WTC11 (cell line): ENCODE data around the gene PKIB. TPM values are rescaled to one million over a fixed set of nuclear protein-coding genes. Genes with fewer than 3 reads are reported as not detected.

Experiments used
- ATAC-seq: fragments of 200-7000 bp; cut with Tn5 transposase; 2 replicates; pipeline ENCODE4 v1.10.0; 2021; ENCODE audit warnings: mild to moderate bottlenecking, moderate library complexity
- CTCF ChIA-PET: fragments of 300-600 bp; sonication (Branson Sonifier 250); formaldehyde crosslinking; loops from one replicate; lab custom pipeline; 2021; ENCODE audit warnings: antibody characterized with exemption; lab: Charles Lee
- POLR2A ChIA-PET: fragments of 350-600 bp; sonication (Branson Sonifier 250); formaldehyde crosslinking; loops from one replicate; lab custom pipeline; 2021; ENCODE audit warnings: antibody characterized with exemption; lab: Charles Lee
- DNase-seq: peaks from one replicate; pipeline ENCODE4 v3.0.0; 2021; ENCODE audit warnings: low spot score
- H3K27ac Mint-ChIP-seq: 2 replicates; pipeline ENCODE4 v1.8.0; 2021; ENCODE audit warnings: mixed read lengths
- H3K27me3 Mint-ChIP-seq: 2 replicates; pipeline ENCODE4 v1.8.0; 2021; ENCODE audit warnings: low read depth, mild to moderate bottlenecking, moderate library complexity, mixed read lengths
- H3K36me3 Mint-ChIP-seq: 2 replicates; pipeline ENCODE4 v1.8.0; 2021; ENCODE audit warnings: mixed read lengths
- H3K4me1 Mint-ChIP-seq: 2 replicates; pipeline ENCODE4 v1.8.0; 2022; ENCODE audit warnings: mixed read lengths
- H3K4me3 Mint-ChIP-seq: 2 replicates; pipeline ENCODE4 v1.8.0; 2021; ENCODE audit warnings: mild to moderate bottlenecking, moderate library complexity, mixed read lengths
- H3K9me3 Mint-ChIP-seq: 2 replicates; pipeline ENCODE4 v1.8.0; 2021; ENCODE audit warnings: mixed read lengths
- GRHL2 ChIP-seq: fragments of 250-450 bp; sonication (Bioruptor Pico); IDR thresholded peaks from 2 replicates; pipeline ENCODE4 v1.8.0; 2022; ENCODE audit warnings: mild to moderate bottlenecking, moderate library complexity; ENCODE audit not compliant: insufficient replicate concordance, severe bottlenecking
- NFATC4 ChIP-seq: fragments of 250-450 bp; sonication (Bioruptor Pico); IDR thresholded peaks from 2 replicates; pipeline ENCODE4 v1.9.0; 2021; ENCODE audit warnings: mild to moderate bottlenecking
- NFYB ChIP-seq: sonication (generic); formaldehyde crosslinking; conservative IDR thresholded peaks from 2 replicates; pipeline ENCODE4 v1.8.0; 2022; ENCODE audit warnings: low read depth, missing genetic modification reagents
- NR3C1 ChIP-seq: sonication (generic); formaldehyde crosslinking; conservative IDR thresholded peaks from 2 replicates; pipeline ENCODE4 v1.8.1; 2023; ENCODE audit warnings: low read depth, mild to moderate bottlenecking, missing genetic modification reagents
- SMAD4 ChIP-seq: sonication (generic); formaldehyde crosslinking; IDR thresholded peaks from 2 replicates; pipeline ENCODE4 v1.8.0; 2022; ENCODE audit warnings: mild to moderate bottlenecking, missing genetic modification reagents
- TEAD1 ChIP-seq: sonication (generic); formaldehyde crosslinking; IDR thresholded peaks from 2 replicates; pipeline ENCODE4 v1.8.0; 2022; ENCODE audit warnings: mild to moderate bottlenecking, missing genetic modification reagents
- TEAD4 ChIP-seq: sonication (generic); formaldehyde crosslinking; IDR thresholded peaks from 2 replicates; pipeline ENCODE4 v1.8.0; 2022; ENCODE audit warnings: mild to moderate bottlenecking, missing genetic modification reagents
- ZNF263 ChIP-seq: sonication (generic); formaldehyde crosslinking; IDR thresholded peaks from 2 replicates; pipeline ENCODE4 v1.8.1; 2022; ENCODE audit warnings: low read depth, mild to moderate bottlenecking, moderate library complexity, missing genetic modification reagents
- ZNF317 ChIP-seq: sonication (generic); formaldehyde crosslinking; IDR thresholded peaks from 2 replicates; pipeline ENCODE4 v1.8.1; 2023; ENCODE audit warnings: low read depth, mild to moderate bottlenecking, moderate library complexity, missing genetic modification reagents, borderline replicate concordance
- ZNF425 ChIP-seq: fragments of 250-450 bp; sonication (Bioruptor Pico); conservative IDR thresholded peaks from 2 replicates; pipeline ENCODE4 v1.9.0; 2021; ENCODE audit warnings: mild to moderate bottlenecking
- total RNA-seq: library from RNA; stranded (reverse); gene quantifications from 3 replicates; pipeline ENCODE4 v1.2.3, GENCODE V29; 2021
- TF ChIP-seq, protein P1 (sequence below): sonication (generic); formaldehyde crosslinking; IDR thresholded peaks from 2 replicates; pipeline ENCODE4 v1.8.1; 2023; ENCODE audit warnings: mild to moderate bottlenecking, missing genetic modification reagents
- TF ChIP-seq, protein P2 (sequence below): fragments of 250-450 bp; sonication (Bioruptor Pico); IDR thresholded peaks from 2 replicates; pipeline ENCODE4 v1.9.0; 2021; ENCODE audit warnings: mild to moderate bottlenecking
- TF ChIP-seq, protein P3 (sequence below): sonication (generic); formaldehyde crosslinking; conservative IDR thresholded peaks from 2 replicates; pipeline ENCODE4 v1.8.1; 2022; ENCODE audit warnings: mild to moderate bottlenecking, missing genetic modification reagents
- TF ChIP-seq, protein P4 (sequence below): fragments of 250-450 bp; sonication (Bioruptor Pico); IDR thresholded peaks from 2 replicates; pipeline ENCODE4 v2.1.2; 2022; ENCODE audit warnings: mild to moderate bottlenecking, moderate library complexity
- TF ChIP-seq, protein P5 (sequence below): sonication (generic); formaldehyde crosslinking; conservative IDR thresholded peaks from 2 replicates; pipeline ENCODE4 v1.8.1; 2023; ENCODE audit warnings: mild to moderate bottlenecking, low read depth, missing genetic modification reagents, moderate library complexity

PKIB gene
- total RNA-seq, 1 experiment from 2014 or later: 26.4 TPM

DNA sequence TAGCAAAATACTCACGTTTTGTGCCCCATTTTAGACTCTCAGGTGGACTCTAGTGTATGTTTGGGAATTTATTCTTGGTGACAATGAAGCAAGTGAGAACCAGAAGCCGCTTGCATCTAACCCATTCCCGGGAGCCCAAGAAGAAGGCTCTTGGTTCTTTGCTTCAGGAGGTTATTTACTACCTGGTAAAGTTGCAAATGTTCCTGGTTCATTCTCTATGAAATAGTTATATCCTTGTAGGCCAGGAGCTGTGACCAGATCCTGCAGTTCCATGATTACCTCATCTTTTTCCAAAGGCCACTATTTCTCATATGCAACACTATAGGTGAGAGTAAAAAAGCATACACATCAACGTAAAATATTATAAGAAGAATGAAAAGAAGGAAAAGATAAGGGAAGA, 108.4 kb downstream of the PKIB start (continued):
- no peak for TF ChIP-seq GRHL2 (CRISPR knock-in tag)

DNA sequence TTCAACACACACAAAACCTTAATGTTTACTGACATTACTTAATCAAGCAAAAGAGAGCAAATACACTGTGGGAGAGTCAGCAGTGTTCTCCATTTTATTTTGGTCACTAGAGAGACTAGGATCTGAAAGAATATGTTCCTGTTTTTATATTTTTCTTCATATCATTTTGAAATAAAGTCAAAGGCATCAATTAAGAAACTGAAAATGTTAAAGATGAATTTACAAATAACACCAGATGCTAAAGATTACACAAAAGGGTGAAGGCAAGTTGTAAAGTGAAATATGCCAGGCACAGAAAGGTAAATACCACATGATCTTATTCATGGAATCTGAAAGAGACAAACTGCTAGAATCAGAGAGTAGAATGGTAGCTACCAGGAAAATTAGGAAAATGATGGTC, 109.0 kb downstream of the PKIB start:
- Mint-ChIP-seq H3K9me3 (no peaks in the 10 kb centered on the region), H3K4me3 (no peak overlapping the region), H3K36me3 (no peaks in the 10 kb centered on the region), H3K27ac (no peak overlapping the region), H3K4me1 (peaks cover 18% of the 10 kb centered on the region), H3K27me3 (no peaks in the 10 kb centered on the region)
- ChIA-PET POLR2A (no interaction called here), CTCF (no interaction called here)
- no peak for DNase-seq
- TF ChIP-seq ZNF317 (CRISPR knock-in tag) (no peak), ZNF263 (CRISPR knock-in tag) (no peak), NFYB (CRISPR knock-in tag) (no peak), SMAD4 (CRISPR knock-in tag) (no peak), TEAD4 (no peak)
- TF ChIP-seq, protein P1, sequence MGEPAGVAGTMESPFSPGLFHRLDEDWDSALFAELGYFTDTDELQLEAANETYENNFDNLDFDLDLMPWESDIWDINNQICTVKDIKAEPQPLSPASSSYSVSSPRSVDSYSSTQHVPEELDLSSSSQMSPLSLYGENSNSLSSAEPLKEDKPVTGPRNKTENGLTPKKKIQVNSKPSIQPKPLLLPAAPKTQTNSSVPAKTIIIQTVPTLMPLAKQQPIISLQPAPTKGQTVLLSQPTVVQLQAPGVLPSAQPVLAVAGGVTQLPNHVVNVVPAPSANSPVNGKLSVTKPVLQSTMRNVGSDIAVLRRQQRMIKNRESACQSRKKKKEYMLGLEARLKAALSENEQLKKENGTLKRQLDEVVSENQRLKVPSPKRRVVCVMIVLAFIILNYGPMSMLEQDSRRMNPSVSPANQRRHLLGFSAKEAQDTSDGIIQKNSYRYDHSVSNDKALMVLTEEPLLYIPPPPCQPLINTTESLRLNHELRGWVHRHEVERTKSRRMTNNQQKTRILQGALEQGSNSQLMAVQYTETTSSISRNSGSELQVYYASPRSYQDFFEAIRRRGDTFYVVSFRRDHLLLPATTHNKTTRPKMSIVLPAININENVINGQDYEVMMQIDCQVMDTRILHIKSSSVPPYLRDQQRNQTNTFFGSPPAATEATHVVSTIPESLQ: no peak
- TF ChIP-seq, protein P2, sequence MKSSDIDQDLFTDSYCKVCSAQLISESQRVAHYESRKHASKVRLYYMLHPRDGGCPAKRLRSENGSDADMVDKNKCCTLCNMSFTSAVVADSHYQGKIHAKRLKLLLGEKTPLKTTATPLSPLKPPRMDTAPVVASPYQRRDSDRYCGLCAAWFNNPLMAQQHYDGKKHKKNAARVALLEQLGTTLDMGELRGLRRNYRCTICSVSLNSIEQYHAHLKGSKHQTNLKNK (CRISPR knock-in tag): no peak
- TF ChIP-seq, protein P3, sequence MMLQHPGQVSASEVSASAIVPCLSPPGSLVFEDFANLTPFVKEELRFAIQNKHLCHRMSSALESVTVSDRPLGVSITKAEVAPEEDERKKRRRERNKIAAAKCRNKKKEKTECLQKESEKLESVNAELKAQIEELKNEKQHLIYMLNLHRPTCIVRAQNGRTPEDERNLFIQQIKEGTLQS: no peak
- TF ChIP-seq, protein P4, sequence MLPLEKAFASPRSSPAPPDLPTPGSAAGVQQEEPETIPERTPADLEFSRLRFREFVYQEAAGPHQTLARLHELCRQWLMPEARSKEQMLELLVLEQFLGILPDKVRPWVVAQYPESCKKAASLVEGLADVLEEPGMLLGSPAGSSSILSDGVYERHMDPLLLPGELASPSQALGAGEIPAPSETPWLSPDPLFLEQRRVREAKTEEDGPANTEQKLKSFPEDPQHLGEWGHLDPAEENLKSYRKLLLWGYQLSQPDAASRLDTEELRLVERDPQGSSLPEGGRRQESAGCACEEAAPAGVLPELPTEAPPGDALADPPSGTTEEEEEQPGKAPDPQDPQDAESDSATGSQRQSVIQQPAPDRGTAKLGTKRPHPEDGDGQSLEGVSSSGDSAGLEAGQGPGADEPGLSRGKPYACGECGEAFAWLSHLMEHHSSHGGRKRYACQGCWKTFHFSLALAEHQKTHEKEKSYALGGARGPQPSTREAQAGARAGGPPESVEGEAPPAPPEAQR (CRISPR knock-in tag): no peak
- no peak for ATAC-seq

GRCh38 chr6:122722746-122723145, 112.5 kb downstream of the PKIB start:
- H3K27ac Mint-ChIP-seq: no peak overlapping the region
- no peaks in the 10 kb centered on the region for H3K9me3 Mint-ChIP-seq
- no peaks in the 10 kb centered on the region for H3K36me3 Mint-ChIP-seq
- H3K27me3 Mint-ChIP-seq: no peaks in the 10 kb centered on the region
- CTCF ChIA-PET: interaction anchor here (1.7 kb wide), 1 partner anchor 112 kb away, joined by 3 read pairs; the partner anchor contains the start of gene PKIB
- no peak overlapping the region for H3K4me3 Mint-ChIP-seq
- DNase-seq (no peak), ATAC-seq (no peak)
- POLR2A ChIA-PET: no interaction called here
- H3K4me1 Mint-ChIP-seq: peaks cover 14% of the 10 kb centered on the region
- no peak for TF ChIP-seq NFATC4 (CRISPR knock-in tag)
- no peak for TF ChIP-seq ZNF425
- TF ChIP-seq, protein P5, sequence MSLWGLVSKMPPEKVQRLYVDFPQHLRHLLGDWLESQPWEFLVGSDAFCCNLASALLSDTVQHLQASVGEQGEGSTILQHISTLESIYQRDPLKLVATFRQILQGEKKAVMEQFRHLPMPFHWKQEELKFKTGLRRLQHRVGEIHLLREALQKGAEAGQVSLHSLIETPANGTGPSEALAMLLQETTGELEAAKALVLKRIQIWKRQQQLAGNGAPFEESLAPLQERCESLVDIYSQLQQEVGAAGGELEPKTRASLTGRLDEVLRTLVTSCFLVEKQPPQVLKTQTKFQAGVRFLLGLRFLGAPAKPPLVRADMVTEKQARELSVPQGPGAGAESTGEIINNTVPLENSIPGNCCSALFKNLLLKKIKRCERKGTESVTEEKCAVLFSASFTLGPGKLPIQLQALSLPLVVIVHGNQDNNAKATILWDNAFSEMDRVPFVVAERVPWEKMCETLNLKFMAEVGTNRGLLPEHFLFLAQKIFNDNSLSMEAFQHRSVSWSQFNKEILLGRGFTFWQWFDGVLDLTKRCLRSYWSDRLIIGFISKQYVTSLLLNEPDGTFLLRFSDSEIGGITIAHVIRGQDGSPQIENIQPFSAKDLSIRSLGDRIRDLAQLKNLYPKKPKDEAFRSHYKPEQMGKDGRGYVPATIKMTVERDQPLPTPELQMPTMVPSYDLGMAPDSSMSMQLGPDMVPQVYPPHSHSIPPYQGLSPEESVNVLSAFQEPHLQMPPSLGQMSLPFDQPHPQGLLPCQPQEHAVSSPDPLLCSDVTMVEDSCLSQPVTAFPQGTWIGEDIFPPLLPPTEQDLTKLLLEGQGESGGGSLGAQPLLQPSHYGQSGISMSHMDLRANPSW (CRISPR knock-in tag): no peak
- no peak for TF ChIP-seq TEAD1
- TF ChIP-seq NR3C1: no peak
